B cell (primary cell): ENCODE data around the gene TAS1R2. TPM values are rescaled to one million over a fixed set of nuclear protein-coding genes. Genes with fewer than 3 reads are reported as not detected.

ENCODE experiments used
- ATAC-seq: fragments of 200-7000 bp; cut with Tn5 transposase; one replicate; pipeline ENCODE4 v1.10.0; 2021; ENCODE audit warnings: low read depth, mild to moderate bottlenecking, moderate number of reproducible peaks, moderate library complexity
- CTCF ChIA-PET: fragments of 350-600 bp; sonication (Branson Sonifier 250); formaldehyde crosslinking; loops from one replicate; lab custom pipeline; 2021; ENCODE audit warnings: antibody characterized with exemption, inconsistent platforms; lab: Charles Lee
- POLR2A ChIA-PET: fragments of 350-600 bp; sonication (Branson Sonifier 250); formaldehyde crosslinking; loops from one replicate; lab custom pipeline; 2021; ENCODE audit warnings: antibody characterized with exemption; lab: Charles Lee
- DNase-seq: peaks from one replicate; pipeline ENCODE4 v3.0.0; 2013
- H2AFZ ChIP-seq: 2 replicates; pipeline ENCODE4 v1.6.1; 2012; ENCODE audit warnings: mild to moderate bottlenecking, low read depth, low read length; ENCODE audit not compliant: insufficient read depth, poor library complexity, severe bottlenecking
- H3K27ac ChIP-seq, 2 donors: 1 replicate in 1 of 2; 2 replicates in 1 of 2; pipeline ENCODE4 v1.5.1; 2012 to 2013; ENCODE audit warnings: low read length in 2 of 2, mild to moderate bottlenecking in 2 of 2, moderate library complexity in 1 of 2
- H3K27me3 ChIP-seq, 4 experiments: fragments of 200-600 bp in 1 of 4; sonication (generic) in 1 of 4; replicated peaks in 1 of 4; 1 replicate in 2 of 4; 2 replicates in 2 of 4; pipeline versions ENCODE4 v1.6.1 to v1.7.0; 2013 to 2016; ENCODE audit warnings: low read length in 3 of 4, mild to moderate bottlenecking in 2 of 4, mixed read lengths in 1 of 4, moderate library complexity in 1 of 4; ENCODE audit not compliant: insufficient read depth in 4 of 4, control insufficient read depth in 3 of 4; ENCODE audit errors: control extremely low read depth in 1 of 4
- H3K36me3 ChIP-seq, 2 experiments: replicated peaks in 1 of 2; 1 replicate in 1 of 2; 2 replicates in 1 of 2; pipeline versions ENCODE4 v1.6.1 to v1.7.1; 2013; ENCODE audit warnings: low read length in 1 of 2; ENCODE audit not compliant: insufficient read depth in 2 of 2, control insufficient read depth in 1 of 2; ENCODE audit errors: control extremely low read depth in 1 of 2, extremely low read depth in 1 of 2
- H3K4me1 ChIP-seq, 2 donors: fragments of 200-600 bp in 1 of 2; sonication (generic) in 1 of 2; 1 replicate in 1 of 2; 2 replicates in 1 of 2; pipeline versions ENCODE4 v1.5.1 to v1.6.1; 2013 to 2017; ENCODE audit warnings: low read length in 2 of 2; ENCODE audit not compliant: control insufficient read depth in 2 of 2, insufficient read depth in 2 of 2
- H3K4me2 ChIP-seq: replicated peaks from 2 replicates; pipeline ENCODE3; 2012; ENCODE audit warnings: mild to moderate bottlenecking, low read depth, low read length; ENCODE audit not compliant: poor library complexity, severe bottlenecking
- H3K4me3 ChIP-seq, 5 experiments: fragments of 200-600 bp in 1 of 5; sonication (generic) in 1 of 5; 1 replicate in 3 of 5; 2 replicates in 2 of 5; pipeline versions ENCODE4 v1.5.1 to v1.7.0; 2011 to 2016; ENCODE audit warnings: low read length in 4 of 5, mild to moderate bottlenecking in 4 of 5, low read depth in 2 of 5, control low read depth in 1 of 5, moderate library complexity in 1 of 5; ENCODE audit not compliant: insufficient read depth in 1 of 5; ENCODE audit errors: control extremely low read depth in 1 of 5, extremely low read depth in 1 of 5
- H3K79me2 ChIP-seq: fragments of 200-600 bp; sonication (generic); one replicate; pipeline ENCODE4 v1.6.0; 2016; ENCODE audit warnings: low read length; ENCODE audit not compliant: control insufficient read depth, insufficient read depth
- H3K9ac ChIP-seq: fragments of 200-600 bp; sonication (generic); 2 replicates; pipeline ENCODE4 v1.6.1; 2017; ENCODE audit warnings: mild to moderate bottlenecking, low read length, moderate library complexity
- H3K9me3 ChIP-seq, 3 donors: one replicate each; pipeline versions ENCODE4 v1.6.1 to v1.7.1; 2013; ENCODE audit warnings: low read length in 2 of 3; ENCODE audit not compliant: control insufficient read depth in 2 of 3, insufficient read depth in 1 of 3; ENCODE audit errors: control extremely low read depth in 1 of 3
- H4K20me1 ChIP-seq: 2 replicates; pipeline ENCODE4 v1.6.0; 2012; ENCODE audit warnings: mild to moderate bottlenecking, low read length; ENCODE audit not compliant: insufficient read depth, control insufficient read depth, poor library complexity, severe bottlenecking
- H3K27ac Mint-ChIP-seq: one replicate; pipeline ENCODE4 v1.8.0; 2021; ENCODE audit warnings: mixed read lengths
- H3K27me3 Mint-ChIP-seq: one replicate; pipeline ENCODE4 v1.8.0; 2021; ENCODE audit warnings: mixed read lengths
- H3K4me1 Mint-ChIP-seq: one replicate; pipeline ENCODE4 v1.8.0; 2021; ENCODE audit warnings: mixed read lengths
- H3K4me3 Mint-ChIP-seq: one replicate; pipeline ENCODE4 v1.8.0; 2021; ENCODE audit warnings: mixed read lengths
- H3K9me3 Mint-ChIP-seq: one replicate; pipeline ENCODE4 v1.8.0; 2022; ENCODE audit warnings: mixed read lengths; ENCODE audit not compliant: insufficient read depth
- EZH2 ChIP-seq: IDR thresholded peaks from 2 replicates; pipeline ENCODE4 v1.6.1; 2012; ENCODE audit warnings: borderline replicate concordance, low read depth, mild to moderate bottlenecking, moderate library complexity, low read length; ENCODE audit not compliant: insufficient read depth, poor library complexity, severe bottlenecking
- WGBS: methylation state at CpG from one replicate; pipeline ENCODE4 v1.1.5; 2013; ENCODE audit warnings: missing lambda C conversion rate; ENCODE audit not compliant: insufficient coverage; 5-methylcytosine and 5-hydroxymethylcytosine counted together
- intact Hi-C: fragments of 100-400 bp; cut with micrococcal nuclease; formaldehyde crosslinking; loops from one replicate; pipeline ENCODE4 v1.10.0; 2022
- polyA plus RNA-seq: library from polyadenylated mRNA; depleted of rRNA; stranded (reverse); fragments of >200 nt; gene quantifications from 2 replicates; pipeline ENCODE4 v1.2.3, GENCODE V29; 2012
- total RNA-seq, 2 donors: library from RNA; stranded (reverse); fragments of 120-200 nt in 1 of 2; gene quantifications; 1 replicate in 1 of 2; 2 replicates in 1 of 2; pipeline versions ENCODE4 v1.2.3 to v1.2.4, GENCODE V29; 2013 to 2022
- TF ChIP-seq, protein P1 (sequence below): fragments of 200-600 bp; IDR thresholded peaks from one replicate; pipeline ENCODE4 v1.8.0; 2022; ENCODE audit warnings: antibody characterized with exemption, mild to moderate bottlenecking

The TAS1R2 gene
- total and polyA plus RNA-seq, 2 donors (not counting 1 experiment from before 2014, with no cell fraction given): not detected

DNA sequence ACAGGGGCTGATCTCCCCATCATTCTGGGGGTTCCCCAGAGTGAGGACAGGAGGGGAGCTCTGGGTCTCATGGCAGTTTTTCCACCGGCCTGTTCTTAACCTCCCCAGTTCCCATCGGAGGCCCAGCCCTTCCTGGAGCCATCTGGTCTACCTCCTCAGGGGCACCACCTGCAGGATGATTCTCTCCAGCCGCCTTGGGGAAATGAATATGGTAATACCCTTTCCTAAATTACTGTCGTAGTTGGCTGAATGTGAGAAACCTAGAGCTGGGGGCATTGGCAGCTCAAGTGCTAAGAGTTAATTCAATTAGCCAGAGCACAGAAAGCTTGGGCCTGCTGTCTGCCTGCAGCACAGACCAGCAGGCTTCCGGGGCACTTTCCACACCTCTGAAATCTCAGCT lies 64.9 kb downstream of the TAS1R2 start:
- TF ChIP-seq EZH2: no peak
- TF ChIP-seq, protein P1, sequence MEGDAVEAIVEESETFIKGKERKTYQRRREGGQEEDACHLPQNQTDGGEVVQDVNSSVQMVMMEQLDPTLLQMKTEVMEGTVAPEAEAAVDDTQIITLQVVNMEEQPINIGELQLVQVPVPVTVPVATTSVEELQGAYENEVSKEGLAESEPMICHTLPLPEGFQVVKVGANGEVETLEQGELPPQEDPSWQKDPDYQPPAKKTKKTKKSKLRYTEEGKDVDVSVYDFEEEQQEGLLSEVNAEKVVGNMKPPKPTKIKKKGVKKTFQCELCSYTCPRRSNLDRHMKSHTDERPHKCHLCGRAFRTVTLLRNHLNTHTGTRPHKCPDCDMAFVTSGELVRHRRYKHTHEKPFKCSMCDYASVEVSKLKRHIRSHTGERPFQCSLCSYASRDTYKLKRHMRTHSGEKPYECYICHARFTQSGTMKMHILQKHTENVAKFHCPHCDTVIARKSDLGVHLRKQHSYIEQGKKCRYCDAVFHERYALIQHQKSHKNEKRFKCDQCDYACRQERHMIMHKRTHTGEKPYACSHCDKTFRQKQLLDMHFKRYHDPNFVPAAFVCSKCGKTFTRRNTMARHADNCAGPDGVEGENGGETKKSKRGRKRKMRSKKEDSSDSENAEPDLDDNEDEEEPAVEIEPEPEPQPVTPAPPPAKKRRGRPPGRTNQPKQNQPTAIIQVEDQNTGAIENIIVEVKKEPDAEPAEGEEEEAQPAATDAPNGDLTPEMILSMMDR: no peak
- H3K9me3 Mint-ChIP-seq: no peaks in the 10 kb centered on the region

DNA sequence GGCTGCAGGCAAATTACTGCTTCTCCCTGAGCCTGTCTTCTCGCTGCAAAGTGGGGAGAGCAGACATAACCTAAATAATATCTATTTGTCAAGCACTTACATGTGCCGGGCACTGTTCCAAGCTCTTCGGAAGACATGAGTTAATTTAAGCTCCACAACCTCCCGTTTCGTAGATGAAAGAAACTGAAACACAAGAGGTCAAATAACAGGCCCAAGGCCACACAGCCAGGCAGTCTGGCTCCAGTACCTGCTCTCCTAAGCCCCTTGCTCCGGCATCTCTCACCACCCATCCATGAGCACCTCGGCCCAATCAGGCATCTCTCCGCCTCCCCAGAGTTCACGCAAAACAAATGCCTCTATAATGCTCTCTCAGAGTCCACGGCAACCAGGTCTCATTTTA lies 65.4 kb downstream of the TAS1R2 start:
- ChIA-PET CTCF (no interaction called here), POLR2A (no interaction called here)
- 77% methylated on average over 7 of the region's 10 CpGs for WGBS
- Histone ChIP-seq H3K4me3 (no peak overlapping the region), H3K9ac (no peak overlapping the region), H3K79me2 (no peaks in the 10 kb centered on the region), H3K4me1 (no peaks in the 10 kb centered on the region), H4K20me1 (no peaks in the 10 kb centered on the region), H3K9me3 (peaks cover 0 to 17% (median 0%) of the 10 kb centered on the region in 3 donors), H3K27me3 (peaks cover 0 to 3% (median 0%) of the 10 kb centered on the region in 4 experiments), H2AFZ (no peak overlapping the region), H3K4me2 (no peak overlapping the region), H3K36me3 (no peaks in the 10 kb centered on the region), H3K27ac (no peak overlapping the region)
- Mint-ChIP-seq H3K27ac (no peak overlapping the region), H3K4me3 (no peak overlapping the region), H3K27me3 (peaks cover 29% of the 10 kb centered on the region), H3K9me3 (no peaks in the 10 kb centered on the region), H3K4me1 (no peaks in the 10 kb centered on the region)
- DNase-seq: no peak
- intact Hi-C loops: no loop called here
- no peak for ATAC-seq
- TF ChIP-seq EZH2: no peak
- TF ChIP-seq, protein P1: no peak

More for the DNA sequence above, 64.9 kb downstream of the TAS1R2 start:
- Mint-ChIP-seq H3K4me1 (no peaks in the 10 kb centered on the region), H3K27ac (no peak overlapping the region), H3K4me3 (no peak overlapping the region), H3K27me3 (peaks cover 27% of the 10 kb centered on the region)
- Histone ChIP-seq H3K4me2 (no peak overlapping the region), H3K27ac (no peak overlapping the region), H3K27me3 (peaks cover 0 to 3% (median 0%) of the 10 kb centered on the region in 4 experiments), H3K4me3 (no peak overlapping the region), H3K9me3 (peaks cover 0 to 17% (median 0%) of the 10 kb centered on the region in 3 donors), H3K9ac (no peak overlapping the region), H3K4me1 (no peaks in the 10 kb centered on the region), H2AFZ (no peak overlapping the region), H4K20me1 (no peaks in the 10 kb centered on the region), H3K36me3 (no peaks in the 10 kb centered on the region), H3K79me2 (no peaks in the 10 kb centered on the region)
- 17% methylated on average over 3 of the region's 5 CpGs for WGBS
- no peak for DNase-seq
- intact Hi-C loops: no loop called here
- ChIA-PET CTCF (no interaction called here), POLR2A (no interaction called here)
- ATAC-seq: no peak
